ENCODE results near the gene SERINC5.

GRCh38 chr5:80225934-80226326 lies 29.9 kb downstream of the SERINC5 start:
- TF ChIP-seq CTCF (IDR thresholded peaks at IDR 0.05; ENCODE audit: low read length), result no peak
- no peak for TF ChIP-seq EZH2 (optimal IDR thresholded peaks at IDR 0.05; ENCODE audit: low read depth, low read length)
- no peak for TF ChIP-seq EZH2phosphoT487 (IDR thresholded peaks at IDR 0.05; ENCODE audit: low read length)

Data from MM.1S (cell line).